Skeletal muscle satellite cell (primary cell): ENCODE results near the gene GOLGA6A.

Experiments used
- H3K27me3 ChIP-seq: 2 replicates; pipeline ENCODE4 v1.7.0; 2013; ENCODE audit warnings: low read length; ENCODE audit not compliant: control insufficient read depth, insufficient read depth
- H3K36me3 ChIP-seq: 2 replicates; pipeline ENCODE4 v1.7.0; 2013; ENCODE audit warnings: mild to moderate bottlenecking, control low read depth, low read length; ENCODE audit not compliant: insufficient read depth
- H3K4me1 ChIP-seq: 2 replicates; pipeline ENCODE4 v1.7.0; 2013; ENCODE audit warnings: low read length; ENCODE audit not compliant: control insufficient read depth, insufficient read depth
- H3K4me2 ChIP-seq: 2 replicates; pipeline ENCODE4 v1.7.0; 2013; ENCODE audit warnings: mild to moderate bottlenecking, low read length
- H3K4me3 ChIP-seq: 2 replicates; pipeline ENCODE4 v1.7.0; 2013; ENCODE audit warnings: low read length
- H3K9ac ChIP-seq: 2 replicates; pipeline ENCODE4 v1.7.0; 2013; ENCODE audit warnings: mild to moderate bottlenecking, low read depth, low read length, moderate library complexity
- H3K9me3 ChIP-seq: replicated peaks from 2 replicates; pipeline ENCODE4 v1.7.0; 2013; ENCODE audit warnings: mild to moderate bottlenecking, control low read depth, low read length

The GOLGA6A gene

DNA sequence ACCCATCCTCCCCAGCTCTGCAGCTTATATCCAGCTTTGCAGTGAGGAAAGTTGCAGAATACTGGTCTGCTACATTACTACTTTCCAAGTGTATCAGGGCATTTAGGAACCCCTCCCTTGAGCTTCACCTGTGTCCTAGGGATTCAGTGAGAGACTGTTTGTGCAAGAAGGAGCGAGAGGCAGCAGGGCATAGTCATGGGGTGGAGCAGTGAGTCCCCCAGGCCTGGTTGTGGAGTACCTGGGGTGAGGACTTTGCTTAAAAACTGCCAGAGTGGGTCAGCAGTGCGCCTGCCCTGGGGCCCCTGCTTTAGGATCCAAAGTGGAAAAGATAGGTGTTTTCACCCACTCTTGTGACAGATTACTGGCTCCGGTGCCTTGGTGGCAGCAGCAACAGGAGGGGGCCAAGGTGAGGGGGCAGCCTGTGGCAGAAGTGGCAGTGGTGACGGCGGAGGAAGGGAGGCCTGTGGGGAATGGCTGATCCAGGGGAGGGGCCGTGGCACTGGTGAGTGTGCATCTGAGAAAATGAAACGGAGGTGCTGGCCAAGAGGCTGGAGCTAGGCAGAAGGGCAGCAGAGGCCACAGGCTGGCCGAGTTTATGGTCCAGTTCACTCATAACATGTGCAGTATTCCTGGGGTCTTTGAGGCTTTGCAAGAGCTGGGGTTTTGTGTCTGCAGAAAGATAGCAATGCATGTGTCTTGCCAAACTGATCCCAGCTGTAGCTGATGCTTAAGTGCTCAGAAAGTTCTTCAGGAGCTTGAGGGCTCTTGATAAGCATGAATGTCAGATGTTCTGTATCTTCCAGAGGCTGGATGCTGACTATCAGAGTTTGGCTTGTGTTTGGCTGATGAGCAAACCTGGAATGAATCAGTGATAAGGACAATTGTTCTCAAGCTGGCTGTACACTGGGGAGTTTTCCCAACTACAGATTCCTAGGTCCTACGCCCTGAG is 43.4 kb downstream of the GOLGA6A start:
- no peaks in the 10 kb centered on the region for H3K27me3 ChIP-seq
- H3K4me3 ChIP-seq, result no peak overlapping the region
- H3K9ac ChIP-seq, result no peak overlapping the region
- H3K9me3 ChIP-seq, result no peaks in the 10 kb centered on the region
- peaks cover 29% of the 10 kb centered on the region for H3K36me3 ChIP-seq
- H3K4me2 ChIP-seq, result no peak overlapping the region
- peaks cover 29% of the 10 kb centered on the region for H3K4me1 ChIP-seq

DNA sequence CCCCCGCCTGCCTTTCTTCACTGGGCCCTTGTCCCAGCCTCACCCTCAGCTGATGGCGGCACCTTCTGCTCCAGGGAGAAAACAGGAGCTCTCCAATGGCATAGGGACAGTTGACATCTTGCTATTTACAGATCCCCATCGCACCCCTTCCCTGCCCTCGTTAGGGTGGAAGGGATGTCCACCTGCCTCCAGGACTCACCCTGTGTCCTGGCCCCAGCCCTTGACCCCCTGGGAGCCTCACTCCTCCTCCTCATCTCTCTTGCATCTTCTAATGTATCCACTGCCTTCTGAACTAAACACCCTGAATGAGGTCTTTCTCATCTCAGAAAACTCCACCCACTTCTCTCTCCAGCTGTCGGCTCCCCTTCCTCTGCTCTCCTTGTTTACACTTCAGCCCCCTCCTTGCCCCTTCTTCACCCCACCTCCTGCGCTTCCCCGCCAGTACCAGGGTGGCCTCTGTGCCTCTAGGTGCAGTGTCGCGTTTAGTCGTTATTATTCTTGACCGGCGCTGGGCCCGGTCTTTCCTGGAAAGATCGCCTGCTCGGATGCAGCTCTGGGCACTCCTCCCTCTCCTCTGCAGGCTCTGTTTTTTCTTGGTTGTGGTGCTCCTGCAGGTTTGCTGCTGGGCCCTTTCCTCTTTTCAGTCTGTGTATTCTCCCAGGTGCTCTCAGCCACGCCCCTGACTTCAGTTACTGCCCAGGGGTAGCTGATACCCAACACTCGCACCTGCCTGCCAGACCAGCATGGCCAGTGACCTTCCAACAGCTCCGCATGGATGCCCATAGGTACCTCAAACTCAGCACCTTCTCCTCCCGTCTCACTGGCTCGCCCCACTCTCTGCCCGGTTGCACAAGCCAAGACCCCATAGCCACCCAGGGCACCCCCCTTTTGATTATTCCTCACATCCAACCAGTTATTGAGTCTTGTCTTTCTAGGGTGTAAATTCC is 44.9 kb downstream of the GOLGA6A start:
- Histone ChIP-seq H3K4me2 (no peak overlapping the region), H3K9ac (no peak overlapping the region), H3K27me3 (no peaks in the 10 kb centered on the region), H3K36me3 (peaks cover 43% of the 10 kb centered on the region), H3K4me1 (peaks cover 29% of the 10 kb centered on the region), H3K4me3 (no peak overlapping the region), H3K9me3 (no peaks in the 10 kb centered on the region)

DNA sequence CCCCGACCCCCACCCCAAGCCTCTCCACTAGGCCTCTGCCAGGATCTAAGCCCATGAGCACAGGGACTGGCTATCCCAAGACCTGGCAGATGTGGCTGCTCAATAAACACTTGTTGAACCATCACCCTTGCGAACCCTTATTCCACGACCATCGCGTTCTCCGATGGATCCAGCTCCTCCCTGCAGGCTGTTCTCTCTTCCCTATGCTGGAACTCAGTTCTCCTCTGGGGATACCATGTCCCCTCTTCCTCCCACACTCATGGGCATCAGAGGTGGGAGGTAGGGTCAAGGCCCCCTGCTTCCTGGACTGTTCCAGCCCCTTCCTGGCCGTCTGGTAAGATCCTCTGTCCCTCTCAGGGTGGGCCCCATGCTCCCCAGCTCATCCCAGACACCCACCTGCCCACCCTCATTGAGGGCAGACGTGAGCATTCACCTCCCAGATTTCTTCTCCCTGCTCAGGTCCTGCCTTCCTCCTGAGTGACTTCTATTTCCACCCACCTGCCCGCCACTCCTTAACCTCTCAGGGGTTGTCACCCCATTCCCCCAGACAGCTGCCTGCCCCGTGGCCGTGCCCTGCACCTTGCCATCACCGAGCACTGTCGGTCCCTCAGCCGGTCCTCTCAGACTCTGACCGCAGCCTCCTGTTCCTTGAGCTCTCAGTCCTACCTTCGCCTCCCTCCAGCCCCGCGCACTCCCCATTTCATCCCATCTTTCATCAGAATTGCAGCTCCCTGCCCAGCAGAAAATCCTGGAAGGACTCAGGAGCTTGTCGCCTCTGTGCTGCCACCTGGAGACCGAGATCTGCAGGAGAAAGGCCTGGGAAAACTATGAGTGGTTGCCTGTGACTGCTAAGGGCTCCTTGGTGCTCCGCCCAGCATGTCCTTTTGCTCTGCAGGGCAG is 45.8 kb downstream of the GOLGA6A start:
- peaks cover 28% of the 10 kb centered on the region for H3K4me1 ChIP-seq
- H3K9me3 ChIP-seq, result no peaks in the 10 kb centered on the region
- H3K9ac ChIP-seq, result no peak overlapping the region
- no peaks in the 10 kb centered on the region for H3K27me3 ChIP-seq
- H3K4me2 ChIP-seq, result no peak overlapping the region
- peaks cover 43% of the 10 kb centered on the region for H3K36me3 ChIP-seq
- H3K4me3 ChIP-seq, result no peak overlapping the region

DNA sequence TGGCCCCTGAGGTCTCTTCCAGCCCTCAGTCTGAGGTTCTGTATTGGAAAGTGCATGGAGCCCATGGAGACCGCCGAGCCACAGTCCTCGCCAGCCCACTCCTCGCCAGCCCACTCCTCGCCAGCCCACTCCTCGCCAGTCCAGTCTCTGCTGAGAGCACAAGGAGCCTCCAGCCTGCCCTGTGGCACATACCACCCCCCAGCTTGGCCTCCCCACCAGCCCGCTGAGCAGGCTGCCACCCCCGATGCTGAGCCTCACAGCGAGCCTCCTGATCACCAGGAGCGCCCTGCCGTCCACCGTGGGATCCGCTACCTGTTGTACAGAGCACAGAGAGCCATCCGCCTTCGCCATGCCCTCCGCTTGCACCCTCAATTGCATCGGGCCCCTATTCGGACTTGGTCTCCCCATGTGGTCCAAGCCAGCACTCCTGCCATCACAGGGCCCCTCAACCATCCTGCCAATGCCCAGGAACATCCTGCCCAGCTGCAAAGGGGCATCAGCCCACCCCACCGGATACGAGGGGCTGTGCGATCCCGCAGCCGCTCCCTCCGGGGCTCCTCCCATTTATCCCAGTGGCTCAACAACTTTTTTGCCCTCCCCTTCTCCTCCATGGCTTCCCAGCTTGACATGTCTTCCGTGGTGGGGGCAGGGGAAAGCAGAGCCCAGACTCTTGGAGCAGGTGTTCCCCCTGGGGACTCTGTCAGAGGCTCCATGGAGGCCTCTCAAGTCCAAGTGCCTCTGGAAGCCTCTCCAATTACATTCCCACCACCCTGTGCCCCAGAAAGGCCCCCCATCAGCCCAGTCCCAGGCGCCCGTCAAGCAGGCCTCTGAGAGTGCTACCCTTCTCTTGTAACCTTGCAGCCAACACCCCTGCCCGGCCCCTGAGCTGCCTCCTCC is 47.0 kb downstream of the GOLGA6A start:
- peaks cover 16% of the 10 kb centered on the region for H3K4me1 ChIP-seq
- peaks cover 46% of the 10 kb centered on the region for H3K36me3 ChIP-seq
- H3K9me3 ChIP-seq, result no peaks in the 10 kb centered on the region
- H3K27me3 ChIP-seq, result no peaks in the 10 kb centered on the region
- H3K4me2 ChIP-seq, result no peak overlapping the region
- H3K4me3 ChIP-seq, result no peak overlapping the region
- H3K9ac ChIP-seq, result no peak overlapping the region

DNA sequence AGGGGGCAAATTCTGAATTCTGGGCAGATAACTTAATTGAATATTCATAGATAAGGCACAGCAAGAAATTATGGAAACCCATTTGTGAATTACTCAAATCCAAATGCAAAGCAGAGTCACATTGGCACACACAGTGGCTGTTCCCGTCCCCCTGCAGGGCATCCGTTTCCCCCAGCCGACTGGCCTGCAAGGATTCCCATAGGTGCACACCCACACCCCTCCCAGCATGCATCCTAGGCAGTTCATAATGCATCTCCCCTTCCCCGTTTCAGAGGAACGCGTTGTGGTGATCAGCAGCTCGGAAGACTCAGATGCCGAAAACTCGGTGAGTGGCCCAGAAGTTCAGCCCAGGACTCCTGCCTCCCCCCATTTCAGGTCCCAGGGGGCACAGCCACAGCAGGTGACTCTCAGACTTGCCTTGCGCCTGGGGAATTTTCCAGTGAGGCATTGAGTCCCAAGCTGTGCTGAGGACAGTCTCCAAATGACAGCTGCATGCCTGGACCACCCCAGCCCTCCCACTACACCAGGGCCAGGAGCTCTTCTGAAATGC is 48.1 kb downstream of the GOLGA6A start:
- Histone ChIP-seq H3K9ac (no peak overlapping the region), H3K27me3 (no peaks in the 10 kb centered on the region), H3K9me3 (no peaks in the 10 kb centered on the region), H3K4me3 (no peak overlapping the region), H3K4me2 (no peak overlapping the region), H3K36me3 (peaks cover 46% of the 10 kb centered on the region), H3K4me1 (peaks cover 5% of the 10 kb centered on the region)

DNA sequence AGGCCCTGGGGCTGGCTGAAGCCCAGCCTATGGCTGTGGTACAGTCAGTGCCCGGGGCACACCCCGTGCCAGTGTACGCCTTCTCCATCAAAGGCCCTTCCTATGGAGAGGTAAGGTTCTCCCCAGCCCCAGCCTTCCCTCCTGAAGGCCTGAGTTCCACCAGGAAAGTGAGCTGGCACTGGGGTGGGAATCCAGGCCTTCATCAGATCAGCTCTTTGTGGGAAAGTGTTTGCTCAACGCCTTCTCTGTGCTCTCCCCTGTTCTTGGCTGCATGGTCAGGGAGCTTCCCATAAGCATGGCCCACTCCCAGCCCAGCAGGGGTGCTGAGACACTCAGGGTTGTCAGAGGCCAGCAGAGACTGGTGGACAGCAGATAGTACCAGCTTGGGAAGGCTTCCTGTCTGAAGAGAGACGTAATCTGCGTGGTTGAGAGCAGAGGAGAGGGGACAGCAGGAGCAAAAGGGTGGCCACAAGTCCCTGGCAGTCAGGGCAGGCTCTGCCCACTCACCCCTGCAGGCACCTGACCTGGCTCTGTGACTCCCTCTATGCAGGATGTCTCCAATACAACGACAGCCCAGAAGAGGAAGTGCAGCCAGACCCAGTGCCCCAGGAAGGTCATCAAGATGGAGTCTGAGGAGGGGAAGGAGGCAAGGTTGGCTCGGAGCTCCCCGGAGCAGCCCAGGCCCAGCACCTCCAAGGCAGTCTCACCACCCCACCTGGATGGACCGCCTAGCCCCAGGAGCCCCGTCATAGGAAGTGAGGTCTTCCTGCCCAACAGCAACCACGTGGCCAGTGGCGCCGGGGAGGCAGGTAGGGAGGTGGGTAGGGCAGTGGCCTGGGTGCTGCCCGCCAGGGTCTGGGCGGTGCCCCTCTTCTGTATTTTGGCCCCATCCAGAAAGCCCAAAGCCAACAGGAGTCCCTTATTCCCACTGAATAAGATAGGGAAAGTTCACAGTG is 49.5 kb downstream of the GOLGA6A start:
- H3K4me2 ChIP-seq, result no peak overlapping the region
- no peak overlapping the region for H3K4me3 ChIP-seq
- H3K9ac ChIP-seq, result no peak overlapping the region
- no peaks in the 10 kb centered on the region for H3K4me1 ChIP-seq
- no peaks in the 10 kb centered on the region for H3K9me3 ChIP-seq
- no peaks in the 10 kb centered on the region for H3K27me3 ChIP-seq
- H3K36me3 ChIP-seq, result peaks cover 49% of the 10 kb centered on the region

DNA sequence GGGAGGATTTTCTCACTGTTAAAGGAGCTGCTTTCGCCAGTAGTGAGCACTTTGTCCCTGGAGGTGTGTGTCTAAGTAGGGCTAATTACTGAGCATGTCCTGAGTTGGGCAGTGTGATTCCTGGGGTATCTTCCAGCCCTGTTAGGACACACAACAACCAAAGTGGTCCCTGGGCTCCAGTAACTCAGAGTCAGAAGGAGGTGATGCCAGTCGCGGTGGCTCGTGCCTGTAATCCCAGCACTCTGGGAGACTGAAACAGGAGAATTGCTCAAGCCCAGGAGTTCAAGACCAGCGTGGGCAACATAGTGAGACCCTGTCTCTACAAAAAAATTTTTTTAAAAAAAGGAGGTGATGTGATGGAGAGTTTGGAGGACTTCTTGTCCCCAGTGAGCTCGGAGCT is 50.3 kb downstream of the GOLGA6A start:
- Histone ChIP-seq H3K27me3 (no peaks in the 10 kb centered on the region), H3K4me1 (no peaks in the 10 kb centered on the region), H3K9ac (no peak overlapping the region), H3K9me3 (no peaks in the 10 kb centered on the region), H3K4me2 (no peak overlapping the region), H3K36me3 (peaks cover 50% of the 10 kb centered on the region), H3K4me3 (no peak overlapping the region)

DNA sequence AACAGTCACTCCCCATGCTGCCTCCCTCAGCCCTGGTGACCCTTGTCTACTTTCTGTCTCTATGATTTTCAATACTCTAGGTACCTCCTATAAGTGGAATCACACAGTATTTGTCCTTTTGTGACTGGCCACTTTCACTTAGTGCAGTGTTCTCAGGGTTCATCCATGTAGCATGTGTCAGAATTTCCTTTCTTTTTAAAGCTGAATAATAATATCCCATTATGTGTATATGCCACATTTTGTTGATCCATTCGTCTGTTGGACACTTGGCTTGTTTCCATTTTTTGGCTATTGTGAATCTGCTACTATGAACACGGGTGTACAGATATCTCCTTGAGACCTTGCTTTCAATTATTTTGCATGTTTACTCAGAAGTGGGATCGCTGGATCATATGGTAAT is 53.7 kb downstream of the GOLGA6A start:
- no peak overlapping the region for H3K4me2 ChIP-seq
- H3K4me3 ChIP-seq, result no peak overlapping the region
- no peaks in the 10 kb centered on the region for H3K27me3 ChIP-seq
- H3K9ac ChIP-seq, result no peak overlapping the region
- no peaks in the 10 kb centered on the region for H3K9me3 ChIP-seq
- peaks cover 49% of the 10 kb centered on the region for H3K36me3 ChIP-seq
- H3K4me1 ChIP-seq, result peaks cover 6% of the 10 kb centered on the region

DNA sequence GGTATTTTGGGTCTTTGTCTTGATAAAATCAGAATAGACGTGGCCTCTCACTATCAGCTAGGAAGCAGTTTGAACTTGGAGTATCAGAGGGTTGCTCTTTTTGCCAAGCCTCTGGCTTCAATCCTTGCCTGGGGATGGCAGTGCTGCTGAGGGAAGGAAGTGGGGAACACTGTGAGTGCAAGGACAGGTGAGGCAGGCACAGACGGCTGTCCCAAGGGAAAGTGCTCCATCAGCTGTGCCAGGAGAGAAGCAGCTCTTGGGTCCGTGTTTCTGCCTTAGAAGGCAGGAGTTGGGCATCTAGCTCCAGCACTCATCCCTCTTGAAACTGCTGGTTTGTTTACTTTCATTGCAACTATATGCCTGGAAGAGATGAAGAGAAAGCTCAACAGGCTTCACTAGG is 54.7 kb downstream of the GOLGA6A start:
- Histone ChIP-seq H3K4me2 (no peak overlapping the region), H3K9me3 (no peaks in the 10 kb centered on the region), H3K4me1 (peaks cover 6% of the 10 kb centered on the region), H3K4me3 (no peak overlapping the region), H3K9ac (no peak overlapping the region), H3K36me3 (peaks cover 50% of the 10 kb centered on the region), H3K27me3 (no peaks in the 10 kb centered on the region)
